Fibroblast of villous mesenchyme (primary cell): ENCODE results near the gene STAB1. TPM values are rescaled to one million over a fixed set of nuclear protein-coding genes. Genes with fewer than 3 reads are reported as not detected.

Experiments used
- DNase-seq: peaks from one replicate; pipeline ENCODE4 v3.0.0-alpha.2; 2010; ENCODE audit warnings: low read depth
- H3K4me3 ChIP-seq: 2 replicates; pipeline ENCODE4 v1.5.1; 2011; ENCODE audit warnings: low read depth, mild to moderate bottlenecking, low read length
- total RNA-seq: library from RNA; depleted of rRNA; stranded (reverse); fragments of >200 nt; gene quantifications from 2 replicates; pipeline ENCODE4 v1.2.3, GENCODE V29; 2012
- TF ChIP-seq, protein P1 (sequence below): IDR thresholded peaks from 2 replicates; pipeline ENCODE4 v1.5.1; 2012; ENCODE audit warnings: low read depth, mild to moderate bottlenecking, low read length; ENCODE audit not compliant: insufficient read depth

The STAB1 gene
- total RNA-seq, 1 donor = 0.43 TPM

DNA sequence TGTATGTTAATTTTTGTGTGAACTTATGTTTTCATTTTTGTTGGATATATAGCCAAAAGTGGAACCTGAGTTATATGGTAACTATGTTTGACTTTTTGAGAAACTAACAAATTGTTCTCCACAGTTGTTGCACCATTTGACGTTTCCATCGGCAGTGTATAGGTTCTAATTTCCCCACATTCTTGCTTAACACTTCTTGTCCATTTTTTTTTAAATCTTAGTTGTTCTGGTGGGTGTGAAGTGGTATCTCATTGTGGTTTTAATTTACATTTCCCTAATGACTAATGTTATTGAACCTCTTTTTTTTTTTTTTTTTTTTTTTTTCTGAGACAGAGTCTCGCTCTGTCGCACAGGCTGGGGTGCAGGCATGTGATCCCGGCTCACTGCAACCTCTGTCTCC lies 31.7 kb upstream of the STAB1 start:
- TF ChIP-seq, protein P1, sequence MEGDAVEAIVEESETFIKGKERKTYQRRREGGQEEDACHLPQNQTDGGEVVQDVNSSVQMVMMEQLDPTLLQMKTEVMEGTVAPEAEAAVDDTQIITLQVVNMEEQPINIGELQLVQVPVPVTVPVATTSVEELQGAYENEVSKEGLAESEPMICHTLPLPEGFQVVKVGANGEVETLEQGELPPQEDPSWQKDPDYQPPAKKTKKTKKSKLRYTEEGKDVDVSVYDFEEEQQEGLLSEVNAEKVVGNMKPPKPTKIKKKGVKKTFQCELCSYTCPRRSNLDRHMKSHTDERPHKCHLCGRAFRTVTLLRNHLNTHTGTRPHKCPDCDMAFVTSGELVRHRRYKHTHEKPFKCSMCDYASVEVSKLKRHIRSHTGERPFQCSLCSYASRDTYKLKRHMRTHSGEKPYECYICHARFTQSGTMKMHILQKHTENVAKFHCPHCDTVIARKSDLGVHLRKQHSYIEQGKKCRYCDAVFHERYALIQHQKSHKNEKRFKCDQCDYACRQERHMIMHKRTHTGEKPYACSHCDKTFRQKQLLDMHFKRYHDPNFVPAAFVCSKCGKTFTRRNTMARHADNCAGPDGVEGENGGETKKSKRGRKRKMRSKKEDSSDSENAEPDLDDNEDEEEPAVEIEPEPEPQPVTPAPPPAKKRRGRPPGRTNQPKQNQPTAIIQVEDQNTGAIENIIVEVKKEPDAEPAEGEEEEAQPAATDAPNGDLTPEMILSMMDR = no peak
- DNase-seq = no peak
- H3K4me3 ChIP-seq = no peak overlapping the region

DNA sequence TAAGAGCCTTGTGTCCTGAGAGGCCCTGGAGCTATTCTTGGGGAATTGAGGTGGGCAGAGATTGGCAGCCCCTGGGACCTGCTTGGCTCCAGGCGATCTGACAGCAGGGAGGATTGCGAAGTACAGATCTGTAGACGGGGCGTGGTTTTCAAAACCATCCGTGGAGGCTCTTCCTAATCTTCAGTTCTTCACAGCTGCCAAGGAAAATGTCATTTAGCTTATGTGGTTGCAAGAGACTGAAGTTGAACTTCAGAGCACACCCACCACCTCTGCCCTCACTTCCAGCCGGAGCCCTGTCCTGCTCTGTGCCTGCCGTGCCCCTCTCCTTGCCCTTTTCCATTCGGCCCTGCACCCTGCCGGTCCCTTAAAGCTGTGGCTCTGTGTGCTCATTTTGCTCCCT lies 26.8 kb upstream of the STAB1 start:
- peak overlapping the region; percentile 10 for H3K4me3 ChIP-seq
- DNase-seq = peak; percentile 82
- TF ChIP-seq, protein P1 = no peak

DNA sequence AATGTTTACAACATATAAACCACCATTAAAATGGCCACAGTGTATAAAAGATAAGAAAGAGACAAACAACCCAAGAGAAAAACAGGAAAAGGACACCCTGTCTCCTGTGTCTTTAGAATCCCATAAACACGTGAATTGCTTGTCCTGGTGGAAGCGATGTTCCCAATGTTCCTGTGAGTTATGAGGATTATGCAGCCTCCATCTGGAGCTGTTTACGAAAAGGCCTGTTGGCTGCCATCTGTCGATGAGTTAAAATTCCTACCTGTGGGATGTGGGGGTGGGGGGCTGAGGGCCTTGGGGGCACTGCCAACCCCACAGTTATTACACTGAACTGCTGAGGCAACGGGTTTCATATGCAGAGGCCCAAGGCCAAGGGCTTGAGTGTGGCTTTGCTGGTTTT lies 26.1 kb upstream of the STAB1 start:
- TF ChIP-seq, protein P1 = no peak
- no peak overlapping the region for H3K4me3 ChIP-seq
- peak; percentile 69 for DNase-seq

DNA sequence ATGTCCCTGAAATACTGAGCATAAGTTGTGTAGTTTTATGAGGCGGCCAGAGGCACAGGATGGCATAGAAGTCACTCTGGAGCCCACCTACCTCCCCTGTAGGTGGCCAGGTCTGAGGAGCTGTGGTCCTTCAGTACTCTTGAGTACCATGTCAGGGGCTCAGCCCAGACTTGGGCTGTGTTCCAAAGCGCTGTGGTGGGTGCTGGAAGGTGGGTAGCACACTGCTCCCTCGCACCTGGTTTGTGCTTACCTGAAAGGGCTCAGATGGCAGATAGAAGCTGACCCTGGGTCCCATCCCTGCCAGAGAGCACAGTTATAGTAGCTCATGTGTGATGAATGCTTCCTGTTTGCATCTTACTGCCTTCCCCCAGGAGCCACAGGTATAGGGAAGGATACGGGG lies 24.2 kb upstream of the STAB1 start:
- H3K4me3 ChIP-seq = no peak overlapping the region
- TF ChIP-seq, protein P1 = no peak
- no peak for DNase-seq

DNA sequence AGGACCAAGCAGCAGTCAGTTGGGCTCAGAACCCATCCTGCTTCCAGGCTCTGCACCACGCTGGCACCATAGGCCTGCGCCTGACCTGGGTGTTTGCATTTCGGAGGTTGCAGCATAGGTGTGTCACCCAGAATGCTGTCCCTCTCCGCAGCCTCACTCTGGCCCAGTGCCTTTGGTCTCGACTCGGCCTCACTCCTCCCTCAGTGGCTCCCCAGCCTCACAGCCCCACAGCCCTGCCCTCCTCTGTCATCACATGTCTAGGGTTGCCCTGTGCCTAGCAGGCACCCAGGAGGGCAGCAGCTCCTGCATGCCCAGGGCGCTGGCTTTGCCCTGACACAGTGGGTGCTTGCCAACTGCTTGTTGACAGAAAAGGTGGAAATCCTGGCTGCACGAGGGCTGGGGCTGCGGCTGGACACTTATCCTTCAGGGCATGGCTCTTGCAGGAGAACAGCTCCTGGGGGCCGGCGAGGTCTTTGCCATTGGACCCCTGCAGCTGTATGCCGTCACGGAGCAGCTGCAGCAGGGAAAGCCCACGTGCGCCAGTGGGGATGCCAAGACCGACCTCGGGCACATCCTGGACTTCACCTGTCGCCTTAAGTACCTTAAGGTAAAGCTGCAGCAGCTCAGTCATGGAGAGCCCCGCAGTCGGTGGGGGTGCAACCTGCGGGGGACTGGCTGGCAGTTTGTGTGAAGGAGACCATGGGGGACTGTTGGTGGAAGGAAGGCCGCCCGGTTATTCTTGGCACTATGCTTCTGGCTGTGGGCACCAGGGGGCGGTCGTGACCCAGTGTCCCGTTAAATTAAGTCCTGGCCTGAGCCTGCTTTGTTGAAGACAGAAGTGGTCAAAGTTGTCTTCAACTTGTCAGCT lies 23.5 kb upstream of the STAB1 start:
- peak; percentile 51 for DNase-seq
- TF ChIP-seq, protein P1 = peak; percentile 63
- no peak overlapping the region for H3K4me3 ChIP-seq

DNA sequence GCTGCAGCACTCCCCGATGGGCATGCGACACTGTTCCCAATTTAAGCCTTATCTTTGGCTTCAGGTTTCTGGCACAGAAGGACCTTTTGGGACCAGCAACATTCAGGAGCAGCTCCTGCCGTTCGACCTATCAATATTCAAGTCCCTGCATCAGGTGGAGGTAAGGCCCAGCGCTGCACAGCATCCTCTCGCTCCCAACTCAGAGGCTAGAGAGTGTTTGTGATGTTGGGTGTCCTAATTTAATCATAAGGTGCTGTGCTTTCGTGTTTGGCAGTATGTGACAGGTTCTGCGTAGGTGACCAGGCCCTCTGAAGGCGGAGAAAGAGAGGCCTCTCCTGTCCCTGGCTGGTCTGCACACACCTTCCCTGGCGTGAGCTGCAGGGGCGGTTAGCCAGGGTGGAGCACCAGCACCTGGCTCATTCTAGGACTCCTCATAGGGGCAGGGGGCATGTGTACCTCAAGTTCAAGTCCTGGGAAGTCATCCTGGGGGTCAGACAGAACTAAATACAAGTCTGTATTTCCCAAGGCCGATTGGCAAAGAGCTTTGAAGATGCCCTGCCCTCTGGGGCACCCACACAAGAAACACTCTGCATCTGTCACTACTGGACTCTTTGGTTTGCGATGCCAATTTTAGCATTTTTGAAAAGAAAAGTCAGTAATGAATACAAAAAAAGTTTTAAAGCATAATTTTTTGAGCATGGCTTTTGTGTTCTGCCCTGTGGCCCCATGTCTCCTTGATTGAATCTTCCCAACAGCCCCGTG lies 22.7 kb upstream of the STAB1 start:
- no peak overlapping the region for H3K4me3 ChIP-seq
- TF ChIP-seq, protein P1 = no peak
- no peak for DNase-seq
